IPS-18c (cell line): ENCODE results near the gene MSGN1.
"Not testable (repeated sequence)": the region's sequence is repeated elsewhere in the genome, so short reads cannot be mapped to it uniquely, and the experiment has no call there.

Experiments used
- H3K4me3 ChIP-seq: 2 replicates; pipeline ENCODE4 v1.7.0; 2013; ENCODE audit warnings: low read depth, mild to moderate bottlenecking, low read length, moderate library complexity; ENCODE audit not compliant: insufficient read depth
- H3K9me3 ChIP-seq: one replicate; pipeline ENCODE4 v1.6.1; 2013; ENCODE audit warnings: mild to moderate bottlenecking, low read length, moderate library complexity; ENCODE audit not compliant: control insufficient read depth, insufficient read depth

Gene MSGN1

DNA sequence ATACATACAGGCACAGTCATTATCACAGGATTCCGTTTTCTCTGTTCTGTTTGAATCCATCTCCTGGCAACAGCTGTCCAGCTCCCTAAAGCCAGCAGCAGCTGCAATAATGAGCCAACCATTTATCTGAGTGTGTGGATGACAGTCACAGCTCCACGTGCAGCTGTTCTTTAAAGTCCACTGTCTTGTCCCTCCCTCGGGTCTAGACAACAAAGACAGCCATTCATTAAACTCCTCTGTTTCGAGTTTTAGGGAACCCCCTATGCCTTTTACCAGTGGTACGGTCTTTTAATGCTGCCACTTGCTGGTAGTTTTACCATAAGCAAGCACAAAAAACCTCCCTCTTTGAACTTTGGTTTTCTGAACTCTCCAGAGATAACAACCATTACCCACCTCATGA is 16.0 kb upstream of the MSGN1 start:
- Histone ChIP-seq H3K4me3 (no peak overlapping the region), H3K9me3 (no peaks in the 10 kb centered on the region)

DNA sequence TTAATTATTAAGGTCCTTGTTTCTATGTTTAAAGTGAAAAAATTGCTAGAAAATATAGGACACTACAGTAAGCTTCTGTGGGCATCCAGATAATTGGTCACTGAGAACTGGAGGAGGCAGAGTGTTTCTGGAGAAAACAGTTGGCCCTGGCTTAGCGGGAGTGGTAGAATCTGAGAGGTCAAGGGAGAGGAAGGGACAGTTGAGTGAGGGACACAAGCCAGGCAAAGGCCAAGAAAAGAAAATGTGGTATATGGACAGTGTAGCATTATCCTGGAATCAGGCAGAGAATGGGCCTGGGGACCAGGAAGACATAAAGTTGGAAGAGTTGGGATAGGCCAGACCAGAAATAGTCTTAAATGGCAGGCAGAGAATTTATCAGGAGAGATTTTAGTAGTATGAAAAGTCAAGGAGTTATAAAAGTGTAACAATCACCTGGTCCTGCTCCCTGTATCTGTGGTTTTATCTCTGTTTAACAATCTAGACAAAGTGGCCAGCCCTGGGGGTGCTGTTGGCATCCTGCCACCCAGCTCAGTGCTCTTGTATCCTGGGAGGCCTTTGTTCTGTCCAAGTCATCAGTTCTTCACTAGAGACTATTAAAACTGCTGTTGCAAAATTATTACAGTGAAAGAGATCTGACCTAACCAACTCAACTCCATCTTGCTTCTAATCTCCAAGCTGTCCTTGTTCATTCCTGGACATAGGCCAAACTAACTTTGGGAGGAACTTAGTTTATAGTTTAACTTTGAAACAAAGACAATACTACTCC is 15.4 kb upstream of the MSGN1 start:
- Histone ChIP-seq H3K9me3 (no peaks in the 10 kb centered on the region), H3K4me3 (no peak overlapping the region)

DNA sequence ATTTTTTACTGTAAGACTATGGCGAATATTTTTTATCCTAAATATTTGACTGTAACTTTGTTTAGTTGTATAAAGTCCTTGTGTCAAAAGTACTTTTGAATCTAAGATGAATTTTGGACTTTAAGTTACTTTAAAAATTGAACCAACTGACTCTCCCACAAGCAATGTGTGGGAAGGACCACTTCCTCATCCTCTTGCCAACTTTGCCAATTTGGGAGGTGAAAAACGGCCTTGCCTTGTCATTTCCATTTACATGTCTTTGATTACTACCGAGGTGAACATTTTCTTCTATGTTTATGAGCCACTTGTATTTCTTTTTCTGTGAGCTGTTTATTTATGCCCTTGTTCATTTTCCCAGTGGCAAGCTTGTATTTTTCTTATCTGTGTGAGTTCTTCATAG is 12.8 kb upstream of the MSGN1 start:
- H3K4me3 ChIP-seq: no peak overlapping the region
- H3K9me3 ChIP-seq: no peaks in the 10 kb centered on the region

DNA sequence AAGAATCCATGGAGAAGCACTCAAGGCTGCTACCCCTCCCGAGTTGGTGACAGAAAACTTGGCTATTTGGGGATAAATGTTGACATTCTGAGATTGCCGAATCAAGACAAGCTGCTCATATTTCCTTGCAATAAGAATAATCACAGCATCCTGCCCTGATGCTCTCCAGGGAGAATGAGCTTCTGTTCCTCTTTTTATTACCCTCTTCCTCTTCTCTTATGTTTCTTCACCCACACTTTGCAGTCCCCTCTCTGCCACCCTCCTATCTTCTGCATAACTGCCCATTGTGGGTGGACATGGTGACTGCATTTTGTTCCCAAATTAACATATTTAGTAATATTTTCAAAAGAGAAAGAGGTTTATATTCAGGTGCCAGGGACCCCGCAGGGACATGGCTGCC is 11.9 kb upstream of the MSGN1 start:
- H3K4me3 ChIP-seq: no peak overlapping the region
- no peaks in the 10 kb centered on the region for H3K9me3 ChIP-seq

DNA sequence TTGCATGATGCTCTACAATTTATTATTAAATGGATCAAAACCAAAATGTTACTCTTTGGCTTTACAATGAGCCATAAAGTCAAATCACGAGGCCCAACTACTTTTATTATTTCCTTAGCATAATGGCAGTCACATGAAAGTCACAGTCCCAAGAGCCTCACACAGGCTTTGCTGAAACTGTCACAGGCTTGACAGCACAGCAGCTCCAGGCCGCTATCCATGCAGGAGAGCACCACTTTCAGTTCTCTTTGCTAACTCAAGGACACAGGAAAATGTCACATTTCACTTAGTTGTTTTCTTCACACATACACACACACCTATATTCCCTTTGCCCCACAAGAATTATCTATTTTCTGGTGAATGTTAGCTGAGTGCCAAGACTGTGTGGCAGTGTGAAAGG is 11.1 kb upstream of the MSGN1 start:
- Histone ChIP-seq H3K9me3 (no peaks in the 10 kb centered on the region), H3K4me3 (no peak overlapping the region)

DNA sequence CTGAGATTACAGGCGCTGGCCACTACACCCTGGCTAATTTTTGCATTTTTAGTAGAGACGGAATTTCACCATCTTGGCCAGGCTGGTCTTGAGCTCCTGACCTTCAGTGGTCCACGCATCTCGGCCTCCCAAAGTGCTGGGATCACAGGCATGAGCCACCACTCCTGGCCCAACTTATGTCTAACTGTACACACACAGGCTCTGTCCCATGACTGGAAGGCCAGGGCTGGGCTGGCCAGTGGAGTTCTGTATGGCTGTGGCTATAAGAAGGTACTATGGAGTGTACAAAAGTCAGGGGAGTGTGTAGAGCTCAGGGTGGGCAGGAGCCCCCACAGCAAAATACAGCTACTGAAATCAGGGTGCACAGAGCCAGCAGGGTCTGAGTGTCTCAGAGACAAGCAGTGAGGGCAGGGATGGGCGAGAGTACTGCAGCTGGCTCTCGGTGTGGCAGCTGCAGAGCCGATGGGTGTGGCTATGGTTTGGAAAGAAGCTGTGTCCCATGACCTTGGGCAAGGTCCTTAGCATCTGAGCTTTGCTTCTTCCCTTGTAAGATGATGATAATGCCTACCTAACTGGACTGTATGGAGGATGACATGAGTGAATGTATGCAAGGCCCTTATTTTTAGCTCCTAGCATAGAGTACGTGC is 10.4 kb upstream of the MSGN1 start:
- no peaks in the 10 kb centered on the region for H3K9me3 ChIP-seq
- no peak overlapping the region for H3K4me3 ChIP-seq

DNA sequence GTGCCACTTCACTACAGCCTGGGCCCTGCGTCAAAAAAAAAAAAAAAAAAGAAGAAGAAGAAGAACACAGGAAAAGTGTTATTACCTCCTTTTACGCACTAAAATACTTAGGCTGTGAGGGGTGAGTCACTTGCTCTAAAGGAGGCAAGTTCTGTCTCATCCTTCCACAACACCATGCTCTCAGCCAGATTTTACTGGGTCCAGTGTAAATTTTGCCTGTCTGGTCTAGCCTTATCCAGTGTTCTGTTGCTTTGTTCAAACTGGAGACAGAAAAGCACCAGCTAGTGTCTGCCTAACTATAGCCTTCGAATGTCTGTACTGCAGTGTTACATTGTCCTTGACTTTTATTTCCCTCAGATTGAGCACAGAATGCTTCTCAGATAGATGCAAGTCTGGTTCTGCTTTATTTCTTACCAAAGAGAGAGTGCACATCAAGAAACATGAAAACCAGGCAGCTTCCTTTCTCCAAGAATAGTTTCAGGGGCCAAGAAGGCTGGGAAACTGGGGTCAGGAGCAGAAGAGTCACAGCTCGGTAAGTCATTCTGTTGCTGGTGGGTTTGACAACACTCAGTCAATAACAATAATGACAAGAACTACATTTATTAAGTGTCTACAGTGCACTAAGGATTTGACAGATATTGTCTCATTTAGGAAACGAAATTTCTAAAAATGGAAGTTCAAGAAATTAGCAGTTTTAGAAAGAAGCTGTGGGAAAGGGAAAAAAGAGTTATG is 3.1 kb upstream of the MSGN1 start:
- H3K4me3 ChIP-seq: no peak overlapping the region
- H3K9me3 ChIP-seq: peaks cover 2% of the 10 kb centered on the region

DNA sequence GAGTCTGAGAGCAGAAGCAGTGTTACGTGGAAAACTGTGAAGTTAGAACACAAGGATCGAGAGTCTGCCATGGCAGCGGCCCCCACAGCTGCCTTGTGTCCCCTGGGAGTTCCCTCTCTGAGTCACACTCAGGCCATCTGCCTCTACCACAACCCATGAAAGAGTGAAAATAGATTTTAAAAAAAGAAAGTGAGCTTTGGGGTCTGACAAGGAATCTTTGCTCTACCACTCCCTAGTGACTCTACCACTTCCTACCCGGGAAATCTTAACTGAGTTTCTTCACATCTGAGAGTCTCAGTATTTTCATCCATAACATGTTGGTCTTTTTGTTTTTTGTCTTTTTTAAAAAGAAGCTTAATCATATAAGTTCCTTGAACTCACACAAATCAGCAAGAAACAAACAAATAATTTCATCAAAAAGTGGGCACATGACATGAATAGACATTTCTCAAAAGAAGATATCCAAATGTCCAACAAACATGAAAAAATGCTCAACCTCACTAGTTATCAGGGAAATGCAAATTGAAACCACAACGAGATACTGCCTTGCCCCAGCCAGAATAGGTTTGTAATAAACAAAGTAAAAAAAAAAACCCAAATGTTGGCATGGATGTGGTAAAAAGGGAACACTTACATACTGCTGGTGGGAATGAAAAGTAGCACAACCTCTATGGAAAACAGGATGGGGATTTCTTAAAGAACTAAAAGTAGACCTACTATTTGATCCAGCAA is 2.4 kb upstream of the MSGN1 start:
- H3K4me3 ChIP-seq: no peak overlapping the region
- peaks cover 2% of the 10 kb centered on the region for H3K9me3 ChIP-seq

DNA sequence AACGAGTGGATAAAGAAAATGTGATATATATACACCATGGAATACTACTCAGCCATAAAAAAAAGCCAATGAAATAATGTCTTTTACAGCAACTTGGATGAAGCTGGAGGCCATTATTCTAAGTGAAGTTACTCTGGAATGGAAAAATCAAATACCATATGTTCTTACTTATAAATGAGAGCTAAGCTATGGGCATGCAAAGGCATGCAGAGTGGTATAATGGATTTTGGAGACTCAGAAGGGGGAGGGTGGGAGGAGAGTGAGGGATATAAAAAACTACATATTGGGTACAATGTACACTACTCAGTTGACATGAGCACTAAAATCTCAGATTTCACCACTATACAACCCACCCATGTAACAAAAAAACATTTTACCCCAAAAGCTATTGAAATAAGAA is 1.7 kb upstream of the MSGN1 start:
- Histone ChIP-seq H3K4me3 (no peak overlapping the region), H3K9me3 (peaks cover 2% of the 10 kb centered on the region)

DNA sequence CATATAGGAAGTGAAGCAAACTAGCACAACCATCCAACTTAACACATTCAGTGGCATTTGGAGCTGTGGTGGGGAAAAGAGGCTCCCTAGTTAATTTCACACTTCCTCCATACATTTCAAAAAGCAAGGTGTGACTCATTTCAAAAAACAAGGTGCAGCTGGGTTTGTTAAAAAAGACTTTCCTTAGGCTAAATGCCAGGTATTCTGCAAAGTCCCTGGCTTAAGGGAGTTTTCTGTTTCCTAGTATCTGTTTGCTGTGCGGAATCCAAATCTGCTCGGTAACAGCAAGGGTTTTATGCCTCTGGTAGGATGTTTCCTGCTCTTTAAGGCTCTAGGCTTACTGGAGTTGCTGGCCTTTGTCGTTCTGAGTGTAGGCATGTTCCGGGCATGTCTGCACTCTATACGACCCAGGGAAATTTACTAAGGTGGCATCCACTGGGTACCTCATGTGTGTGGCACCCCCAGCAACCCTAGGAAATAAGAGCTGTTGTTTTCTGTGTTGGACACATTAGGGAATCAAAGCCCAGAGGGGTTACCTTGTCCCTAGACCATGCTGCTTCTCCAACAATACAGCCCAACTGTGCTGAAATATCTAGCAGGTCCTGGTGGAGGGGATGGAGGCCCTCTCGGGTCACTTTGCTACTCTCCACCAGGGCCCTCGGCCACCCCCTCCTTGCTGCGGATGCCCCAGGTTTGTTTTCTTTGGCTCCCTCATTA is 634 bp upstream of the MSGN1 start:
- H3K4me3 ChIP-seq: no peak overlapping the region
- peaks cover 2% of the 10 kb centered on the region for H3K9me3 ChIP-seq

DNA sequence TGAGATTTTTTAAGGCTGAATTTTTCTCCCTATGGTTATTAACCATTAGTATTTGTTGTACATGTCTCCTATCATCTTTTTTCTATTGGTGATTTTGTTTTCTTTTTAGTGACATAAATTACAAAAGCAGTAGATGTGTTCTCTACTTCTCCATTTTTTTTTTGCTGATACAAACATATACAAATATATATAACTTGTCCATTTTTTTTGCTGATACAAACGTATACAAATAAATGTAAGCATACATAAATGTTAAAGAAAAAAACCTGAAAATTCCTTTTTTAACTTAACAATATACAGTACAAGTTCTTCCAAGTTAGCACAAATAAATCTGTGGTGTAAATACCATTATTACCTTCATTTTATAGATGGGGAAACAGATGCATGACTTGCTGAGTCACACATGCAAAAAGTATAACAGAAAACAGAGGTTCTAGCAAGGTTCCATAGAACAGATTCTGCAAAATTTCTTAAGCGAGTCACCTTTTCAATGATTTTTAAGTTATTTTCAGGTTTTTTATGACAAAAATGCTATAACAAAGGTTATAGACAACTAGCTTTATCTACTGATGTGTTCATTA is 2.1 kb downstream of the MSGN1 start:
- Histone ChIP-seq H3K4me3 (no peak overlapping the region), H3K9me3 (no peaks in the 10 kb centered on the region)

DNA sequence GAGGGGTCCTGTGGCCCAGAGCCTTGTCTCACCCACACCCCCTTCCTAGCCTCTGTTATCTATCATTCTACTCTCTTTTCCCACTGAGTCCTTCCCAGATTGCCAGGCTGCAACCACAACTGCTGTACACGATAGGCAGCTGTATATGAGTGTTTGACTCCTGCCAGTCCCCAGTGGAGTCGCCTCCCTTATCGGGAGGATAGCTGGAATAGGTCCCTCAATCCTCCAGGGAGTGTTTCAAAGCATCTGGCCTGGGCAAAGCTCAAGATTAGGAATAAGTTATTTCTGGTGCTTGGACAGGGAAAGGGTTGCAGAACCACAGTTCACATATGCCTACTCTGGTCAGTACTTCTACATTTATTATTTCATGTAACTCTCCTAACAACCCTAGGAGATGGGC is 4.8 kb downstream of the MSGN1 start:
- H3K9me3 ChIP-seq: no peaks in the 10 kb centered on the region

DNA sequence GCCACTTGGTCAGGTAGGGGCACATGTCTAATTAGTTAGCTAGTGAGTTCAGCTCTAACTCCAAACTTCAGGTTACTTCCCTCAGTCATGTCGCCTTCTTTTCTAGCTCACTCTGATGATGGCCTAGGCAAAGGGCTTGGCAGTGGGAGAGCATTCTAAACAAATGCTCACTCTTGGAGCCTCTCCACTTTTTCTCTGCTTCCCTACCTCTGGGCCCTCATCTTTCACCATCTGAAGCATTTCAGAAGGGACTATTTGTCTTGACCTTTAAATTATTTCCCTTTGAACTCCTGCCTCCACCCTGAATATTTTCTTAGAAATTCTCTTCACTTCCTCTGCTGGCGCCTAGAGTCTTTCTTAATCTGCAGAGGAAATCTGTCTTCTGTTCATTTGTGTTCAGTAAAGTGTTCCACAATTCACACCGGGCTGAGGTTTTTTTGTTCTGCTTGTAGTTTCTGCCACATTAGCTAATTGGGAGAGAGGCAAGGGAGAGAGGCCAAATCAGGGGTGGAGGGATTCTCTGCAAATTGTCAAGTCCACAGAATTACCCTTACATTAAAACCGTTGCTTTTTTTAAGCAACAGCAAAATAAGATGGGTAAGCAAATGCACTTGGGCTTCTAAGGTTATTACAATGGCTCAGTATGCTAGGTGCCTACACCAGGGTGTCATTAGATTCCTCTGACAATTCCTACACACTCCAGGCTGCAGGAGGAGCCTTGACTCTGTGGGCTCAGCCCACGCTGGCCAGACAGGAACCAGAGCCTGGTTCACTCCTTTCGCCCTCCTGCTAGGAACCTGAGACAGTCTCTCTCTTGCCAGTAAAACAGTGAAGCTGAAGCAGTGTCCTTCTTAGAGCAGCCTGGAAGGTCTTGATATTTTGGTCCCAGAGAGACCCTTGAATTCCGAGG is 5.5 kb downstream of the MSGN1 start:
- Histone ChIP-seq H3K4me3 (no peak overlapping the region), H3K9me3 (no peaks in the 10 kb centered on the region)

More for the DNA sequence above, 4.8 kb downstream of the MSGN1 start:
- H3K4me3 ChIP-seq: no peak overlapping the region

DNA sequence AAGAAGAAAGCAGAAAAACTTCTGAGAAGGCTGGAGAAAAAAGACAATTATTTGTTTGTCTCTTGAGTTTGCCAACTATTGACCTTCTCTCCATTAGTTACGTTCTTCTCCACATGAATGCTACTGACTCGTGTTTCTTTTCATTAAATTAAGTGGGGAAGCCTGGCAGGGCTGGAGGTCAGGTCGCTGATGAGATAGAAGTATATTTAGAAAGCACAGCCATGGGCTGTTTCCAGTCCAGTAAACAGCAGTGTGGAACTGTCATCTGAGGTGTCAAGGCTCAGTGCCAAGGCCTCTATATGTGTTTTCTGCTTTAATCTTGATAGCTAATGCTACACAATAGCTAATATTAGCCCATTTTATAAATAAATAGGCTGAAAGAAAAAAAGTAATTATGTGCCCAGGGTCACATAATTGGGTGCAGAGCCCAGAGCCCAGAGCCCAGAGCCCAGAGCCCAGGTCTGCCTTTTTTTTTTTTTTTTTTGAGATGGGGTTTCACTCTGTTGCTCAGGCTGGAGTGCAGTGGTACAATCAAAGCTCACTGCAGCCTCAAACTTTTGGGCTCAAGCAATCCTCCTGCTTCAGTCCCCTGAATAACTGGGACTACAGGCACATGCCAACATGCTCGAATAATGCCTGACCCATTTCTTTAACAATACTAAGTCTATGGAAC is 6.3 kb downstream of the MSGN1 start:
- no peak overlapping the region for H3K4me3 ChIP-seq

DNA sequence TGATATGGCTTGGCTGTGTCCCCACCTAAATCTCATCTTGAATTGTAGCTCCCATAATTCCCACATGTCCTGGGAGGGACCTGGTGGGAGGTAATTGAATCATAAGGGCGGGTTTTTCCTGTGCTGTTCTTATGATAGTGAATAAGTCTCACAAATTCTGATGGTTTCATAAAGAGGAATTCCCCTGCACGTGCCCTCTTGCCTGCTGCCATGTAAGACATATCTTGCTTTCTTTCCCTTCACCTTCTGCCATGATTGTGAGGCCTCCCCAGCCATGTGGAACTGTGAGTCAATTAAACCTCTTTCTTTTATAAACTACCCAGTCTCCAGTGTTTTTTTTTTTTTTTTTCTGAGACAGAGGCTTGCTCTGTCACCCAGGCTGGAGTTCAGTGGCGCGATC is 7.4 kb downstream of the MSGN1 start:
- H3K4me3 ChIP-seq, H3K9me3 ChIP-seq: not testable (repeated sequence)

More for the DNA sequence above, 6.3 kb downstream of the MSGN1 start:
- no peaks in the 10 kb centered on the region for H3K9me3 ChIP-seq
